GM18505 (cell line): Measurements from ENCODE around the gene DNM3.

Source experiments
- ATAC-seq: cut with Tn5 transposase; IDR thresholded peaks from one replicate; pipeline ENCODE4 v1.9.1; 2021; ENCODE audit not compliant: unreplicated experiment
- POLR2A ChIP-seq: IDR thresholded peaks from 4 replicates; pipeline ENCODE4 v1.6.1; 2011; ENCODE audit warnings: borderline replicate concordance; ENCODE audit not compliant: insufficient read depth, insufficient read length; ENCODE audit errors: extremely low read depth

The DNM3 gene

GRCh38 chr1:171835891-171836290, 5.4 kb upstream of the DNM3 start:
- no peak for TF ChIP-seq POLR2A
- no peak for ATAC-seq

- no peak for ATAC-seq
- TF ChIP-seq POLR2A: no peak
Observed at GRCh38 chr1:171841931-171842761, 848 bp downstream of the DNM3 start.

GRCh38 chr1:171844381-171844780, 3.1 kb downstream of the DNM3 start:
- no peak for ATAC-seq

GRCh38 chr1:171845998-171846397, 4.7 kb downstream of the DNM3 start:
- TF ChIP-seq POLR2A: no peak
- ATAC-seq: no peak

More at GRCh38 chr1:171844381-171844780, 3.1 kb downstream of the DNM3 start:
- no peak for TF ChIP-seq POLR2A

- TF ChIP-seq POLR2A: no peak
- no peak for ATAC-seq
Observed at GRCh38 chr1:171849245-171849898, 8.1 kb downstream of the DNM3 start.

GRCh38 chr1:171850651-171851350, 9.5 kb downstream of the DNM3 start:
- no peak for ATAC-seq
- no peak for TF ChIP-seq POLR2A

- no peak for TF ChIP-seq POLR2A
- ATAC-seq: no peak
Observed at GRCh38 chr1:171852272-171852671, 11.0 kb downstream of the DNM3 start.

GRCh38 chr1:171855381-171855780, 14.1 kb downstream of the DNM3 start:
- no peak for TF ChIP-seq POLR2A
- no peak for ATAC-seq

GRCh38 chr1:171858696-171859095, 17.4 kb downstream of the DNM3 start:
- ATAC-seq: no peak
- TF ChIP-seq POLR2A: no peak

GRCh38 chr1:171860696-171861095, 19.4 kb downstream of the DNM3 start:
- no peak for TF ChIP-seq POLR2A
- ATAC-seq: no peak

- no peak for ATAC-seq
- TF ChIP-seq POLR2A: no peak
Observed at GRCh38 chr1:171863531-171863930, 22.2 kb downstream of the DNM3 start.

- no peak for TF ChIP-seq POLR2A
- no peak for ATAC-seq
Observed at GRCh38 chr1:171864308-171864707, 23.0 kb downstream of the DNM3 start.

- no peak for ATAC-seq
- no peak for TF ChIP-seq POLR2A
Observed at GRCh38 chr1:171865106-171865505, 23.8 kb downstream of the DNM3 start.
